Stimulated activated CD4-positive, alpha-beta T cell treated with anti-CD3 and anti-CD28 coated beads, Interleukin-4, amount 100 ng/mL, for 4 hours (primary cell): Measurements from ENCODE around the gene TFDP1.
"Not testable (repeated sequence)": the region's sequence is repeated elsewhere in the genome, so short reads cannot be mapped to it uniquely, and the experiment has no call there.

Experiments used
- DNase-seq, 2 experiments: peaks; one replicate each; pipeline ENCODE4 v3.0.0-alpha.2; 2020

TFDP1 gene

DNA sequence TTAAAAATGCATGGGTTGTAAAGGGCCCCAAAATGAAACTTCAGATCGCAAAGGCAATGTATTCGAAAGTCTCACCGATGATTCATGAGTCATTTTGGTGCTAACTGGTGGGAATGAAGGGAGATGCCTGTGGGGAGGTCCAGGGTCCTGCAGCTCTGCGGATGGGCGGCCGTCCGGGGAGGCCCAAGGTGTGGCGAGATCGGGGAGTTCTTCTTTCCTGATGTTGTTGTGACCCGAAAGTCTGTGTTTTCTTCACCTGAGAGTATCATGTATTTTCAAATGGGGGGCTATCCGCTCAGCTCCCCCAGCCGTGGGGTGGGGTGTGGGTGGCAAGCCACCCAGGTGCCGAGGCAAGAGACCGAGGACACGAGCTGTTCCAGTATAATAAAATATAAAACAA, 36.5 kb downstream of the TFDP1 start:
- DNase-seq, result no peak

- not testable (repeated sequence) for DNase-seq
Observed at GRCh38 chr13:113621498-113621897, 36.9 kb downstream of the TFDP1 start.

DNA sequence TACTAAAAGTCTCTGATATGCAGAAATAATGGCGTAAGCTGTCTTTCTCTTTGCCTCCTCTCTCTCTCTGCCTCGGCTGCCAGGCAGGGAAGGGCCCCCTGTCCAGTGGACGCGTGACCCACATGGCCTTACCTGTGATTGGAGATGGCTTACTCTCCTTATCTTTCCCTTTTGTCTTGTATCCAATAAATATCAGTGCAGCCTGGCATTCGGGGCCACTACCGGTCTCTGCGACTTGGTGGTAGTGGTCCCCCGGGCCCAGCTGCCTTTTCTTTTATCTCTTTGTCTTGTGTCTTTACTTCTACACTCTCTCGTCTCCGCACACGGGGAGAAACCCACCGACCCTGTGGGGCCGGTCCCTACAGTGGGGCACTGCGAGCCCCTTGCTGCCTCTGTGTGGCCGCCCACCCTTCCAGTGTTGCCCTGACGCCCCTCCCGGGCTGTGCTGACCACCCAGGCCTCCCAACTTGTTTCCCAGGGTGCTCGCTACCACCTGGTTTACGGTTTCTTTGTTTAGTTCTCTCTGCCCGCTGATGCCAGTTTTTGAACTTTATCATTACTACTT, 37.5 kb downstream of the TFDP1 start:
- DNase-seq, result not testable (repeated sequence)

DNA sequence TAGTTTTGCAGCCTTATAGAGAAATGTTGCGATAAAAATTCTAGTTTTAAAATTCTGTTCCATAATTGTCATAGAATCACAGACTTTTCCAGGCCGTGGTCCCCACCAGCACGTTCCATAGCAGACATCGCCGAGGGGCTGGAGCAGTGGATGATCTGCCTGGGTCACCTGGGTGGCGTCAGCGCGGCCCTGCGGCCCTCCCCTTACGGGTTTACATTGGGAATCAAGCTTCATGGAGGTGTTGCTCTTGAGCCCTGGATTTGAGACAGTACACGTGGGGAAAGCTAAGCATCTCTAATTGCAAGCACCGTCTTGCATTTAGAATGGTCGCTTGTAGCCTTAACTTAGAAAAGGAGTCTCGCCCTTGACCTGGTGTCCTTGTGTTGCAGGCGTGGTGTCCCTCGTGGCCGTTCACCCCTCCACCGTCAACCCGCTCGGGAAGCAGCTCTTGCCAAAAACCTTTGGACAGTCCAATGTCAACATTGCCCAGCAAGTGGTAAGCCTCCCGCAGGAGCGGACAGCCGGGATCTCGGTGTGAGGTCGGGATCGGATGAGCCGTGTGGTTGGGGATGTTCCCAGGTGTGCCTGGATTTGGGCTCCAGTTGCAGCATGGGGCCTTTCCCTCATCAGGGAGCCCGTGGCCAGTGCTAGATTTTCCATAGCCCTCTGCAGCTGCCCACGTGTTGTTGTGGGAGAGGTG, 38.4 kb downstream of the TFDP1 start:
- no peak for DNase-seq

DNA sequence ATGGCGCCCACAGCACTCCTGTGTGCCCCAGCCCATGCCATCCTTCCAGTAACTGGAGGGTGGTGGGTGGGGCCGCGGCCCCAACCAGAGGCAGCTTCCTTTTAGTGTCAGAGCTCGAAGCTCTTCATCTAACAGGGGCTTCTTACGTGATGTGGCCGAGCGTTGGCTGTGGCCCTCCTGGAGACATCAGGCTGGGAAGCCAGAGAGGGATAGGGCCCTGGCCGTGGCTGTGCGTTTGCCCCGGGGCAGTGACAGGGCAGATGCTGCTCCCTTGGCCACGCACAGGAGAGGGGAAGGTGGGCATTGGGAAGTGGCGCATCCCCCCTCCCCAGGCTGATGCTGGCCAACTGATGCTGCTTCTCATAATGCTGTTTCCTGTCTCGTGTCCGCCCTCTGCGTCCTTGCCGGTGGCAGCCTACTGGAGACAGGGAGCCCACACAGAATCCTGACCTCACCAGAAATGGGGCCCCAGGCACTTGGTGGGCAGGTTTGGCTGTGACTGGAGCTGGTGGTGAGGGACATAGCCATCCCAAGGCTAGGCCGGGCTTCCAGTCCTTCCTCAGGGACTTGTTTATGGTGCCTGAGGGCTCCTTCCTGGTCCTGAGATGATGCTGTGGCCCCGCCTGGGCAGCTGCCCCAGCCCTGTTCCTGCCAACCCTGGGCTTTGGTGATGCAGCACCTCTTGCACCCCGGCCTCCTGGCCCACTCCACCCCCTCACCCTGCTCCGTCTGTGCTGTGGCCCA, 39.1 kb downstream of the TFDP1 start:
- DNase-seq, result no peak

- DNase-seq, result no peak
Observed at GRCh38 chr13:113624235-113624587, 39.7 kb downstream of the TFDP1 start.

DNA sequence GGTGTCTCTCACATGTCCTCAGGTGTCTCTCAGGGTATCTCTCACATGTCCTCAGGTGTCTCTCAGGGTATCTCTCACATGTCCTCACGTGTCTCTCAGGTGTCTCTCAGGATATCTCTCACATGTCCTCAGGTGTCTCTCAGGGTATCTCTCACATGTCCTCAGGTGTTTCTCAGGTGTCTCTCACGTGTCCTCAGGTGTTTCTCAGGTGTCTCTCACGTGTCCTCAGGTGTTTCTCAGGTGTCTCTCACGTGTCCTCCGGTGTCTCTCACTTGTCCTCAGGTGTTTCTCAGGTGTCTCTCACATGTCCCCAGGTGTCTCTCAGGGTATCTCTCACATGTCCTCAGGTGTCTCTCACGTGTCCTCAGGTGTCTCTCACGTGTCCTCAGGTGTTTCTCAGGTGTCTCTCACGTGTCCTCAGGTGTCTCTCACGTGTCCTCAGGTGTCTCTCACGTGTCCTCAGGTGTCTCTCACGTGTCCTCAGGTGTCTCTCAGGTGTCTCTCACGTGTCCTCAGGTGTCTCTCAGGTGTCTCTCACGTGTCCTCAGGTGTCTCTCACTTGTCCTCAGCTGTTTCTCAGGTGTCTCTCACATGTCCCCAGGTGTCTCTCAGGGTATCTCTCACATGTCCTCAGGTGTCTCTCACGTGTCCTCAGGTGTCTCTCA, 40.2 kb downstream of the TFDP1 start:
- DNase-seq, result not testable (repeated sequence)

GRCh38 chr13:113625965-113626721, 41.6 kb downstream of the TFDP1 start:
- no peak for DNase-seq

- no peak for DNase-seq
Observed at GRCh38 chr13:113627136-113627535, 42.6 kb downstream of the TFDP1 start.

DNA sequence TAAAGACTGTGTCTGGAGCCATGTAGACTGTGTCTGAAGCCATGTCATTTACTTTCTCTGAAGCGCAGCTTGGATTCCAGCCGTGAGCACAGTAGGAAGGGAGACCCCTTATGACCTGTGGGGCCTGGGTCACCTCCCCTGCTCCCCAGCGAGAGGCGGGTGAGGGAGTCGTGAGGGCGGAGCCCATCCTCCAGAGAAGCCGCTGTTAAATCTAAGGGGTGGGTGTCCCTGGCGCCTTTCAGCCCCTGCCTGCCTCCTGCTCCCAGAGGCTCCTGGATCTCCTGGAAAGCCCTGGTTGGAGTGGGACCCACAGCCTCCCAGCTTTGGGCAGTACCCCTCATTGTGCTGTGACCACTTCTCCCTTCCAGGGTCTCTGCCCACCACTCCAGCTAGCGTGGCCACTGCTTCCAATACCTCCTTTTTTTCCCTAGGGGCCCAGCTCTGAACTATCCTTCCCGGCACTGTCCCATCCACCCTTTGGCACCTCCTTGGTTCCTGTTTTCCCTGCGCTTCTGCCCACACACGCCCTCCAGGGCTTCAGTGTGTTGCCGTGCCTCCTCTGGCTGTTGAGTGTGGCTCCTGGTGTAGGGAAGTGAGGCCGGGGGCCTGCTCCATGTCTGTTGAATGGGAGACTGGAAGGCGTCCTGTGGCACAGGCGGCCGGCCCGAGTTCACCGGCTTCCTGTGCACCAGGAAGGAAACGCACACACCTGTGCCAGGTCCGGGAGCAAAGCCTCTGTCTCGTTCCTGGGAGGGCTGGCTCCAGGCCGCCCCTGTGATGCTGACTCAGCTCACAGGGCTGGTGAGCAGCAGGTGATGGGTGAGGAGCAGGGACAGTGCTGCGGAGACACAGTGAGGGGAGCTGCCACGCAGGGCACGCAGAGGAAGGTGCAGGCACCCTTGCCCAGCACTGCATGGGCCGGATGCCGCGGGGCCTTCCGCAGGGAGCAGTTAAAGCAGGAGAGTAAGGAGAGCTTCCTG, 44.0 kb downstream of the TFDP1 start:
- no peak for DNase-seq

GRCh38 chr13:113629866-113630265, 45.3 kb downstream of the TFDP1 start:
- DNase-seq, result no peak

GRCh38 chr13:113630296-113630695, 45.7 kb downstream of the TFDP1 start:
- no peak for DNase-seq

GRCh38 chr13:113630804-113631203, 46.3 kb downstream of the TFDP1 start:
- DNase-seq, result no peak

- no peak for DNase-seq
Observed at GRCh38 chr13:113631341-113632095, 47.0 kb downstream of the TFDP1 start.

DNA sequence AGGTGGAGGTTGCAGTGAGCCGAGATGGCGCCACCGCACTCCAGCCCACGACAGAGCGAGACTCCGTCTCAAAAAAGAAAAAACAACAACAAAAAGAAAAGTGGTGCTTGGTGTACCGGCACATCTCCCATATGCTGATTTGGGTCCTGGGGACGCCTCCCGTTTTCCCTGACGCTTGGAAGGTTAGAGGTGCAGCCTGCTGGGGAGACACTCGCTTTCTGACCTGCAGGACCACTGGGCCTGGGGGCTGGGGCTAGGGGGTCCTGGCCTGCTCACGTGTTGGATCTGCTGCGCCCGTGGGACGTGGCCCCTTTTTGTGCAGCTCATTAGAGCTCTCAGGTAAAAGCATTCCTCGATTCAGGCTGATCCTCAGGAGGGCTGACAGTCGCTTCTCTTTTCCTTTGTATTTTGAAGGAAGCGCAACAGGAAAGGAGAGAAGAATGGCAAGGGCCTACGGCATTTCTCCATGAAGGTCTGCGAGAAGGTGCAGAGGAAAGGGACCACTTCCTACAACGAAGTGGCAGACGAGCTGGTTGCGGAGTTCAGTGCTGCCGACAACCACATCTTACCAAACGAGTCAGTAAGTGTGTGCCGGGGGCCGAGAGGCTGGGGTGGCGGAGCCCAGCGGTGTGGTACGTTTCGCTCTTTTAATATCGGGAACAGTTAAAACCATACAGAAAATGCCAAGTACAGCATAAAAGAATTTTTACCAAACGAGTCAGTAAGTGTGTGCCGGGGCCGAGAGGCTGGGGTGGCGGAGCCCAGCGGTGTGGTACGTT, 48.3 kb downstream of the TFDP1 start:
- DNase-seq, result no peak

- DNase-seq, result no peak
Observed at GRCh38 chr13:113633485-113633873, 48.9 kb downstream of the TFDP1 start.

GRCh38 chr13:113634279-113635047, 49.9 kb downstream of the TFDP1 start:
- no peak for DNase-seq

GRCh38 chr13:113635048-113635420, 50.5 kb downstream of the TFDP1 start:
- DNase-seq, result no peak

DNA sequence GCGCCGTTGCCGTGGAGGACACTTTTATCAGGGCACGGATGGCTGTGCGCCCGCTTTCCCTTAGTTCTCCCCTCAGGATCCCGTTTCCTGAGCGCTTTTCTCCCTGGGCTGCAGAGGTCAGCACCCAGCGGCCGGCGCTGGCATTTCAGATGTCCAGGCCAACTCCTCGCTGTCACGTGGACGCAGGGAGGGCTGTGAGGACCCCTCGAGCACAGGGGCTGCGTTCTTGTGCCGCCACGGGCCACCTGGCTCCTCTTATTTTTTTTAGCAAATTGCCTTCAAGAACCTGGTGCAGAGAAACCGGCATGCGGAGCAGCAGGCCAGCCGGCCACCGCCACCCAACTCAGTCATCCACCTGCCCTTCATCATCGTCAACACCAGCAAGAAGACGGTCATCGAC, 51.2 kb downstream of the TFDP1 start:
- no peak for DNase-seq
